HepG2 (cell line): ENCODE data around the gene TSN. TPM values are rescaled to one million over a fixed set of nuclear protein-coding genes. Genes with fewer than 3 reads are reported as not detected.

ENCODE experiments used
- BHLHE40 ChIP-seq: IDR thresholded peaks from 2 replicates; pipeline ENCODE4 v1.6.1; 2011; ENCODE audit warnings: low read length, improper control_type of control experiment
- EZH2 ChIP-seq: conservative IDR thresholded peaks from 2 replicates; pipeline ENCODE4 v1.6.1; 2012; ENCODE audit warnings: mild to moderate bottlenecking, low read depth, low read length, moderate library complexity
- JUNB ChIP-seq: sonication (generic); formaldehyde crosslinking; IDR thresholded peaks from 2 replicates; pipeline ENCODE4 v1.8.0; 2022; ENCODE audit warnings: missing genetic modification reagents, mild to moderate bottlenecking, borderline replicate concordance
- KDM5A ChIP-seq: fragments of 200-600 bp; sonication (generic); IDR thresholded peaks from 2 replicates; pipeline ENCODE4 v1.7.0; 2018; ENCODE audit warnings: antibody characterized with exemption, mild to moderate bottlenecking, low read length, borderline replicate concordance
- MXD4 ChIP-seq: IDR thresholded peaks from 2 replicates; pipeline ENCODE4 v1.6.1; 2016; ENCODE audit warnings: mild to moderate bottlenecking, missing biosample characterization, missing genetic modification reagents
- NFAT5 ChIP-seq: sonication (generic); formaldehyde crosslinking; IDR thresholded peaks from 2 replicates; pipeline ENCODE4 v1.4.0; 2020; ENCODE audit warnings: missing genetic modification reagents
- RNF219 ChIP-seq: sonication (generic); formaldehyde crosslinking; IDR thresholded peaks from 2 replicates; pipeline ENCODE4 v1.5.0; 2020; ENCODE audit warnings: mild to moderate bottlenecking, missing genetic modification reagents
- TBX3 ChIP-seq: fragments of 450-650 bp; IDR thresholded peaks from 2 replicates; pipeline ENCODE4 v1.6.1; 2017; ENCODE audit warnings: antibody characterized with exemption, mild to moderate bottlenecking, inconsistent platforms, borderline replicate concordance
- WIZ ChIP-seq: sonication (generic); formaldehyde crosslinking; IDR thresholded peaks from 2 replicates; pipeline ENCODE4 v1.5.1; 2020; ENCODE audit warnings: mild to moderate bottlenecking, missing genetic modification reagents
- YEATS2 ChIP-seq: sonication (generic); formaldehyde crosslinking; IDR thresholded peaks from 2 replicates; pipeline ENCODE4 v1.4.0; 2020; ENCODE audit warnings: missing genetic modification reagents, borderline replicate concordance
- ZBTB21 ChIP-seq: sonication (generic); formaldehyde crosslinking; IDR thresholded peaks from 2 replicates; pipeline ENCODE4 v1.4.0; 2020; ENCODE audit warnings: missing genetic modification reagents
- ZNF142 ChIP-seq: sonication (generic); formaldehyde crosslinking; IDR thresholded peaks from 2 replicates; pipeline ENCODE4 v1.4.0; 2020; ENCODE audit warnings: missing genetic modification reagents
- ZNF33B ChIP-seq: sonication (generic); formaldehyde crosslinking; IDR thresholded peaks from 2 replicates; pipeline ENCODE4 v1.5.1; 2020; ENCODE audit warnings: mild to moderate bottlenecking, missing genetic modification reagents
- ZNF552 ChIP-seq: sonication (generic); formaldehyde crosslinking; IDR thresholded peaks from 2 replicates; pipeline ENCODE4 v1.9.0; 2022; ENCODE audit warnings: missing genetic modification reagents, mild to moderate bottlenecking, borderline replicate concordance
- ZNF570 ChIP-seq: sonication (generic); formaldehyde crosslinking; IDR thresholded peaks from 2 replicates; pipeline ENCODE4 v1.4.0; 2020; ENCODE audit warnings: mild to moderate bottlenecking, missing genetic modification reagents, borderline replicate concordance
- polyA plus RNA-seq, 8 experiments: library from polyadenylated mRNA; depleted of rRNA in 3 of 8; stranded (reverse) in 7 of 8; unstranded in 1 of 8; fragments of >200 nt; fragmentation: Illumina TruSeq in 4 of 8; extraction: Trizol in 4 of 8; gene quantifications; 2 replicates each; pipeline versions ENCODE4 v1.2.1 to v1.2.3, GENCODE V29; 2011 to 2016; ENCODE audit warnings: low read depth in 4 of 8, missing spikeins in 1 of 8, mixed read lengths in 1 of 8; ENCODE audit not compliant: insufficient read depth in 1 of 8
- total RNA-seq, 5 experiments: library from RNA; depleted of rRNA; stranded (reverse); fragments of >200 nt; fragmentation: Illumina TruSeq; extraction: Trizol; gene quantifications; 2 replicates each; pipeline ENCODE4 v1.2.3, GENCODE V29; 2016; ENCODE audit warnings: low read depth in 1 of 5

Gene TSN
- total and polyA plus RNA-seq, 2 of the 13 experiments (the other 11 are each of a cell fraction or from before 2014, with no cell fraction given) = 56.4 to 115 TPM

- no peak for TF ChIP-seq RNF219 (CRISPR knock-in tag)
- no peak for TF ChIP-seq ZNF142
- TF ChIP-seq ZBTB21 (CRISPR knock-in tag) = peak; percentile 73
- no peak for TF ChIP-seq ZNF570 (CRISPR knock-in tag)
- TF ChIP-seq BHLHE40 = no peak
- no peak for TF ChIP-seq ZNF552 (CRISPR knock-in tag)
- TF ChIP-seq YEATS2 (CRISPR knock-in tag) = 0 out of 2 replicates have a peak, but pooled peaks have one; percentile 59
- no peak for TF ChIP-seq ZNF33B (CRISPR knock-in tag)
- TF ChIP-seq KDM5A = no peak
- no peak for TF ChIP-seq WIZ
- no peak for TF ChIP-seq JUNB (CRISPR knock-in tag)
- no peak for TF ChIP-seq MXD4 (CRISPR knock-in tag)
- TF ChIP-seq EZH2 = no peak
- no peak for TF ChIP-seq NFAT5 (CRISPR knock-in tag)
- no peak for TF ChIP-seq TBX3
These were observed 48.0 kb upstream of the TSN start (continued) for GRCh38 chr2:121707344-121707919.
